HepG2 (cell line): ENCODE measurements around the gene OR8B8. TPM values are rescaled to one million over a fixed set of nuclear protein-coding genes. Genes with fewer than 3 reads are reported as not detected.

Experiments used
- EP300 ChIP-seq, 3 experiments: sonication (generic) in 1 of 3; formaldehyde crosslinking in 1 of 3; IDR thresholded peaks; 2 replicates each; pipeline versions ENCODE4 v1.5.1 to v1.6.1; 2011 to 2020; ENCODE audit warnings: low read depth in 2 of 3, low read length in 2 of 3, borderline replicate concordance in 1 of 3, improper control_type of control experiment in 1 of 3, mild to moderate bottlenecking in 1 of 3, missing genetic modification reagents in 1 of 3, moderate library complexity in 1 of 3
- NFKBIZ ChIP-seq: IDR thresholded peaks from 2 replicates; pipeline ENCODE4 v1.6.1; 2018; ENCODE audit warnings: missing genetic modification reagents, missing compliant biosample characterization
- polyA plus RNA-seq, 8 experiments: library from polyadenylated mRNA; depleted of rRNA in 3 of 8; stranded (reverse) in 7 of 8; unstranded in 1 of 8; fragments of >200 nt; fragmentation: Illumina TruSeq in 4 of 8; extraction: Trizol in 4 of 8; gene quantifications; 2 replicates each; pipeline versions ENCODE4 v1.2.1 to v1.2.3, GENCODE V29; 2011 to 2016; ENCODE audit warnings: low read depth in 4 of 8, missing spikeins in 1 of 8, mixed read lengths in 1 of 8; ENCODE audit not compliant: insufficient read depth in 1 of 8
- total RNA-seq, 5 experiments: library from RNA; depleted of rRNA; stranded (reverse); fragments of >200 nt; fragmentation: Illumina TruSeq; extraction: Trizol; gene quantifications; 2 replicates each; pipeline ENCODE4 v1.2.3, GENCODE V29; 2016; ENCODE audit warnings: low read depth in 1 of 5
- TF ChIP-seq, protein P1 (sequence below): sonication (generic); formaldehyde crosslinking; IDR thresholded peaks from 2 replicates; pipeline ENCODE4 v1.9.0; 2021; ENCODE audit warnings: mild to moderate bottlenecking, missing genetic modification reagents
- TF ChIP-seq, protein P2 (sequence below): sonication (generic); formaldehyde crosslinking; IDR thresholded peaks from 2 replicates; pipeline ENCODE4 v1.5.0; 2020; ENCODE audit warnings: mild to moderate bottlenecking, missing genetic modification reagents

Gene OR8B8
- total and polyA plus RNA-seq, 2 of the 13 experiments (the other 11 are each of a cell fraction or from before 2014, with no cell fraction given): not detected

DNA sequence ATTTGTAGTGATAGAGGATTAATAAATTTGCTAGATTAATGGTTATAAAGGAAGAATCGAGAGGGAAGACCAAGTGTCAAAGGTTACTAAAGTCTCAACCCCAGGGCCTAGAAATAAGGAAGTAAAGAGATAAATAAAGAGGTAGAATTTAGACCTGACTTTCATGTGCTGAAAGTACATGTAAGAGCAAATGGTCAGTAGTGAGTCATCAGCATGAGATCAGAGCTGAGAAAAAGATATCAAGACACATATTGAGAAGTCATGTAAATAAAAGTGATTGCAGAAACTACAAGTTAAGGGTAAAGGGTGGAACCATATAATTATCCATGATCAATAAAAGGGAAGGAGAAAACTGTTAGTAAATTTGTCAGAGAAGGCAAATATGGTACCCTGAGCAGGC, 1.4 kb upstream of the OR8B8 start (continued):
- TF ChIP-seq, protein P1, sequence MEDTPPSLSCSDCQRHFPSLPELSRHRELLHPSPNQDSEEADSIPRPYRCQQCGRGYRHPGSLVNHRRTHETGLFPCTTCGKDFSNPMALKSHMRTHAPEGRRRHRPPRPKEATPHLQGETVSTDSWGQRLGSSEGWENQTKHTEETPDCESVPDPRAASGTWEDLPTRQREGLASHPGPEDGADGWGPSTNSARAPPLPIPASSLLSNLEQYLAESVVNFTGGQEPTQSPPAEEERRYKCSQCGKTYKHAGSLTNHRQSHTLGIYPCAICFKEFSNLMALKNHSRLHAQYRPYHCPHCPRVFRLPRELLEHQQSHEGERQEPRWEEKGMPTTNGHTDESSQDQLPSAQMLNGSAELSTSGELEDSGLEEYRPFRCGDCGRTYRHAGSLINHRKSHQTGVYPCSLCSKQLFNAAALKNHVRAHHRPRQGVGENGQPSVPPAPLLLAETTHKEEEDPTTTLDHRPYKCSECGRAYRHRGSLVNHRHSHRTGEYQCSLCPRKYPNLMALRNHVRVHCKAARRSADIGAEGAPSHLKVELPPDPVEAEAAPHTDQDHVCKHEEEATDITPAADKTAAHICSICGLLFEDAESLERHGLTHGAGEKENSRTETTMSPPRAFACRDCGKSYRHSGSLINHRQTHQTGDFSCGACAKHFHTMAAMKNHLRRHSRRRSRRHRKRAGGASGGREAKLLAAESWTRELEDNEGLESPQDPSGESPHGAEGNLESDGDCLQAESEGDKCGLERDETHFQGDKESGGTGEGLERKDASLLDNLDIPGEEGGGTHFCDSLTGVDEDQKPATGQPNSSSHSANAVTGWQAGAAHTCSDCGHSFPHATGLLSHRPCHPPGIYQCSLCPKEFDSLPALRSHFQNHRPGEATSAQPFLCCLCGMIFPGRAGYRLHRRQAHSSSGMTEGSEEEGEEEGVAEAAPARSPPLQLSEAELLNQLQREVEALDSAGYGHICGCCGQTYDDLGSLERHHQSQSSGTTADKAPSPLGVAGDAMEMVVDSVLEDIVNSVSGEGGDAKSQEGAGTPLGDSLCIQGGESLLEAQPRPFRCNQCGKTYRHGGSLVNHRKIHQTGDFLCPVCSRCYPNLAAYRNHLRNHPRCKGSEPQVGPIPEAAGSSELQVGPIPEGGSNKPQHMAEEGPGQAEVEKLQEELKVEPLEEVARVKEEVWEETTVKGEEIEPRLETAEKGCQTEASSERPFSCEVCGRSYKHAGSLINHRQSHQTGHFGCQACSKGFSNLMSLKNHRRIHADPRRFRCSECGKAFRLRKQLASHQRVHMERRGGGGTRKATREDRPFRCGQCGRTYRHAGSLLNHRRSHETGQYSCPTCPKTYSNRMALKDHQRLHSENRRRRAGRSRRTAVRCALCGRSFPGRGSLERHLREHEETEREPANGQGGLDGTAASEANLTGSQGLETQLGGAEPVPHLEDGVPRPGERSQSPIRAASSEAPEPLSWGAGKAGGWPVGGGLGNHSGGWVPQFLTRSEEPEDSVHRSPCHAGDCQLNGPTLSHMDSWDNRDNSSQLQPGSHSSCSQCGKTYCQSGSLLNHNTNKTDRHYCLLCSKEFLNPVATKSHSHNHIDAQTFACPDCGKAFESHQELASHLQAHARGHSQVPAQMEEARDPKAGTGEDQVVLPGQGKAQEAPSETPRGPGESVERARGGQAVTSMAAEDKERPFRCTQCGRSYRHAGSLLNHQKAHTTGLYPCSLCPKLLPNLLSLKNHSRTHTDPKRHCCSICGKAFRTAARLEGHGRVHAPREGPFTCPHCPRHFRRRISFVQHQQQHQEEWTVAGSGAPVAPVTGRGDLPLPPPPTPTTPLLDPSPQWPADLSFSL (CRISPR knock-in tag): no peak
- TF ChIP-seq, protein P2, sequence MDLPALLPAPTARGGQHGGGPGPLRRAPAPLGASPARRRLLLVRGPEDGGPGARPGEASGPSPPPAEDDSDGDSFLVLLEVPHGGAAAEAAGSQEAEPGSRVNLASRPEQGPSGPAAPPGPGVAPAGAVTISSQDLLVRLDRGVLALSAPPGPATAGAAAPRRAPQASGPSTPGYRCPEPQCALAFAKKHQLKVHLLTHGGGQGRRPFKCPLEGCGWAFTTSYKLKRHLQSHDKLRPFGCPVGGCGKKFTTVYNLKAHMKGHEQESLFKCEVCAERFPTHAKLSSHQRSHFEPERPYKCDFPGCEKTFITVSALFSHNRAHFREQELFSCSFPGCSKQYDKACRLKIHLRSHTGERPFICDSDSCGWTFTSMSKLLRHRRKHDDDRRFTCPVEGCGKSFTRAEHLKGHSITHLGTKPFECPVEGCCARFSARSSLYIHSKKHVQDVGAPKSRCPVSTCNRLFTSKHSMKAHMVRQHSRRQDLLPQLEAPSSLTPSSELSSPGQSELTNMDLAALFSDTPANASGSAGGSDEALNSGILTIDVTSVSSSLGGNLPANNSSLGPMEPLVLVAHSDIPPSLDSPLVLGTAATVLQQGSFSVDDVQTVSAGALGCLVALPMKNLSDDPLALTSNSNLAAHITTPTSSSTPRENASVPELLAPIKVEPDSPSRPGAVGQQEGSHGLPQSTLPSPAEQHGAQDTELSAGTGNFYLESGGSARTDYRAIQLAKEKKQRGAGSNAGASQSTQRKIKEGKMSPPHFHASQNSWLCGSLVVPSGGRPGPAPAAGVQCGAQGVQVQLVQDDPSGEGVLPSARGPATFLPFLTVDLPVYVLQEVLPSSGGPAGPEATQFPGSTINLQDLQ (CRISPR knock-in tag): no peak
- TF ChIP-seq EP300 (IDR thresholded peaks at IDR 0.05; ENCODE audit: low read depth in 2 of 2, low read length in 2 of 2) (no peak), EP300 (CRISPR knock-in tag; IDR thresholded peaks at IDR 0.05; ENCODE audit: borderline replicate concordance) (no peak), NFKBIZ (no peak)
